GM20000 (cell line): Measurements from ENCODE around the gene TBCCD1.
A peak's percentile ranks its signal among the peaks of the same experiment; 100 is the strongest.

Experiments used
- DNase-seq: peaks from one replicate; pipeline ENCODE4 v3.0.0; 2012; ENCODE audit warnings: low spot score
- TF ChIP-seq, protein P1 (sequence below): IDR thresholded peaks from 2 replicates; pipeline ENCODE4 v1.5.1; 2012; ENCODE audit warnings: mild to moderate bottlenecking, control low read depth; ENCODE audit errors: extremely low read depth, missing control alignments

Gene TBCCD1

GRCh38 chr3:186583831-186584230 lies 16.7 kb upstream of the TBCCD1 start:
- TF ChIP-seq, protein P1, sequence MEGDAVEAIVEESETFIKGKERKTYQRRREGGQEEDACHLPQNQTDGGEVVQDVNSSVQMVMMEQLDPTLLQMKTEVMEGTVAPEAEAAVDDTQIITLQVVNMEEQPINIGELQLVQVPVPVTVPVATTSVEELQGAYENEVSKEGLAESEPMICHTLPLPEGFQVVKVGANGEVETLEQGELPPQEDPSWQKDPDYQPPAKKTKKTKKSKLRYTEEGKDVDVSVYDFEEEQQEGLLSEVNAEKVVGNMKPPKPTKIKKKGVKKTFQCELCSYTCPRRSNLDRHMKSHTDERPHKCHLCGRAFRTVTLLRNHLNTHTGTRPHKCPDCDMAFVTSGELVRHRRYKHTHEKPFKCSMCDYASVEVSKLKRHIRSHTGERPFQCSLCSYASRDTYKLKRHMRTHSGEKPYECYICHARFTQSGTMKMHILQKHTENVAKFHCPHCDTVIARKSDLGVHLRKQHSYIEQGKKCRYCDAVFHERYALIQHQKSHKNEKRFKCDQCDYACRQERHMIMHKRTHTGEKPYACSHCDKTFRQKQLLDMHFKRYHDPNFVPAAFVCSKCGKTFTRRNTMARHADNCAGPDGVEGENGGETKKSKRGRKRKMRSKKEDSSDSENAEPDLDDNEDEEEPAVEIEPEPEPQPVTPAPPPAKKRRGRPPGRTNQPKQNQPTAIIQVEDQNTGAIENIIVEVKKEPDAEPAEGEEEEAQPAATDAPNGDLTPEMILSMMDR = no peak
- no peak for DNase-seq

DNA sequence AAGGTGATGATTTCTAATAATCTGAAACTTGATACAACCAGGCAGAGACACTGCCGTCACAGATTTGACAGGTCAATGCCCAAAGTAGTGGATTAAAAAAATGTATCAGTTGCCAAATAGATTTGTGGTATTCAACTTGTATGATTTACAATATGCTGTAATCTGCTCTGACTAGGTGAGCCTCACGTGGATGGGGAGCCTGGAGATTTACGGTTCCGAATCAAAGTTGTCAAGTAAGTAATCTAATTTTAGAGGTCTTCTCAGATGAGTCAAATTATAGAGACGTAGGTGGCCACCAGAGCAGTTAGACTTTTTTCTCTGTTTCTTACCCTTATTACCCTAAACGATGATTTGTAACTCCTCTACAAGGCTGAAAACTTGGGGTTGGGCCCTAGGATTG lies 15.4 kb upstream of the TBCCD1 start:
- no peak for DNase-seq
- TF ChIP-seq, protein P1 = no peak

DNA sequence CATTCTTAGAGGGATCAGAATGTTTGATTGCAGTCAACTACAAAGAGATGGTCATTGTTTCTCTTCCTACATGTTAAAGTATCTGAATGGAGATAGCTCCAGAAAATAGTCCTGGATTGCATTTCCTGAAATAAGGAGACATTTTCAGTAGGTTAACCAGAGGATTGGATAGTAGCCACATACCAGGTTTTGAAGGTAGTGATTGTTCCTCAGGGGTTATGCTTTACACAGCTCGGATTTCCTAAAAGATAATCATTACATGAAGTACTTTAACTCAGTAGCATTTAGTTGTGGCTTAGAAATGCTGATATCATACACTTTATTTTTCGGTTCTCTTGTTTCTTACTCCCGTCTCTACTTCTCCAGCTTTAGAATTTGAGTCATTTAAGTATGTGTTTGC lies 13.6 kb upstream of the TBCCD1 start:
- no peak for DNase-seq
- TF ChIP-seq, protein P1 = no peak

- TF ChIP-seq, protein P1 = no peak
- DNase-seq = no peak
Measured at GRCh38 chr3:186577521-186577920, 10.4 kb upstream of the TBCCD1 start.

DNA sequence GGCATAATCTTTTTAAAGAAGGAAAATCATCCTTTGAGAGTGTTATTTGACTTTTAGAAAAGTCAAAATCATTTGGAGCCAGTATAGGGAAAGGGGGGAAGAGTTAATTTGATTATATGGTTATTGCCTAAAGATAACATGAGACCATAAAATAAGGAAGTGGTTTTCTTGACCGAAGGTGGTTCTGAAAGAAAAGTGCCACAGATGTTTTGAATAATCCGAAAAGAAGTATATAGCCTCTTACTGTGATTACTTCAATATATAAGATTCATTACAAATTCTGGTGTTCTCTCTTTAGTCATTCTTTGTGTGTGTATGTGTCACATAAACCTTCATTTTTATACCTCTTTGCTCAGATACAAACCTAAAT lies 4.5 kb upstream of the TBCCD1 start:
- TF ChIP-seq, protein P1 = no peak
- no peak for DNase-seq

- no peak for DNase-seq
- TF ChIP-seq, protein P1 = no peak
Measured at GRCh38 chr3:186570941-186571643, 4.0 kb upstream of the TBCCD1 start.

DNA sequence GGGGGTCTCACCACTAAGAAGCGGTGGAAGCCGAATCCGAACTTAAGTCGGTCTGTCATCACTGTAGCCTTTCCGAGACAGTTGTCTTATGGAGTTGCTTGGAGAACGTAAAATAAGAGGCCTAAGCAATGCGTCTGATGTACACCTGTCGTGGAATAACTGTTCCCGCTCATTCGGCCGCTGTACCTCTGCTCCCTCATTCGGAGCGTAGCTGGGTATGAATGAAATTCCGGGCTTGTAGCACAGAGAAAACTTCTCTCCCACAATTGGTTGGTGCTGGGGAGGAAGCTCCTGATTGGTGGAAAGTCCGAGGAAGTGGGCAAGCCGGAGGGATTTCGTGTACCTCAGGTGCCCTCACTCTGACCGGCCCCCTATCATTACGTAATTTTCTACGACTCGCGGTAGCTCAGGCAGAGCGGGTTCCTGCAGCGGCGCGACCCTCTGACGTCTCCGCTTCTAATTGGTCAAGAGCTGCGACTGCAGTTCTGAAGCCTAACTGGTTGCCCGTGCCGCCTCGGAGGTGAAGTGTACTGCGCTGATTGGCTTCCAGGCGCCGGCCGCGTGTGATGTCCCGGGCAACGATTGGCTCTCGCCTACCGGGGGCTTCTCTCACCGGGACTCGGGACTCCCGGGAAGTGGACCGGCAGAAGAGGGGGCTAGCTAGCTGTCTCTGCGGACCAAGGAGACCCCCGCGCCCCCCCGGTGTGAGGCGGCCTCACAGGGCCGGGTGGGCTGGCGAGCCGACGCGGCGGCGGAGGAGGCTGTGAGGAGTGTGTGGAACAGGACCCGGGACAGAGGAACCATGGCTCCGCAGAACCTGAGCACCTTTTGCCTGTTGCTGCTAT lies 3.2 kb upstream of the TBCCD1 start, which contains the start of gene DNAJB11:
Gene DNAJB11 (plus strand): TSS at position 625 of the 845 bp plus-strand sequence. CDS start 178 bp downstream, at position 803.
- peak; percentile 98 for DNase-seq
- TF ChIP-seq, protein P1 = no peak
